GM19455 (cell line): ENCODE measurements around the gene ZNF276.
"Not testable (repeated sequence)": the region's sequence is repeated elsewhere in the genome, so short reads cannot be mapped to it uniquely, and the experiment has no call there.

ENCODE experiments used
- ATAC-seq: cut with Tn5 transposase; IDR thresholded peaks from one replicate; pipeline ENCODE4 v1.9.1; 2021; ENCODE audit not compliant: unreplicated experiment

The ZNF276 gene

DNA sequence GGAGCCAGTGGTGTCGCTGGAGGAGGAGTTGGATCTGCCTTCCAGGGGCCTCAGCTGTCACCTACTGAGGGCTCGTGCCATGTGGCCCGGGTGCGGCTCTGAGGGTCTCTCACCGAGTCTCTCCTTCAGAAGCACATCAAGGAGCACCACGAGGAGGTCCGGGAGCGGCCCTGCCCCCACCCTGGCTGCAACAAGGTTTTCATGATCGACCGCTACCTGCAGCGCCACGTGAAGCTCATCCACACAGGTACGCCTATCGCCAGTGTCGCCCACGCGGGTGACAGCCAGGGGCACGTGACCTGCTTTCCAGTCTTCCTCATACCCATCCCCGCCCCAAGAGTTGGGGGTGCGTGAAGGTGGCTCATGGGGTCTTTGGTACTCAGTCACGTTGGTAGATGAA lies 12.5 kb downstream of the ZNF276 start:
- ATAC-seq: no peak

DNA sequence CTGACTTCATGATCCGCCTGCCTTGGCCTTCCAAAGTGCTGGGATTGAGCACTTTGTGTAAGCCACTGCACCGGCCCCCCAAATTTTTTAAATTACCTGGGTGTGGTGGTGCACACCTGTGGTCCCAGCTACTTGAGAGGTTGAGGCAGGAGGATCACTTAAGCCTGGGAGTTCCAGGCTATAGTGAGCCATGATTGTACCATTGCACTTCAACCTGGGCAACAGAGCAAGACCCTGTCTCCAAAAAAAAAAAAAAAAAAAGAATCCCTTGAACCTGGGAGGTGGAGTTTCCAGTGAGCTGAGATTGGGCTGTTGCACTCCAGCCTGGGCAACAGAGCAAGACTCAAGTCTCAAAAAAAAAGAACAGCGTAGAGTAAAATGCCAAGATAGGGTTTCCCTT lies 15.2 kb downstream of the ZNF276 start:
- ATAC-seq: no peak

DNA sequence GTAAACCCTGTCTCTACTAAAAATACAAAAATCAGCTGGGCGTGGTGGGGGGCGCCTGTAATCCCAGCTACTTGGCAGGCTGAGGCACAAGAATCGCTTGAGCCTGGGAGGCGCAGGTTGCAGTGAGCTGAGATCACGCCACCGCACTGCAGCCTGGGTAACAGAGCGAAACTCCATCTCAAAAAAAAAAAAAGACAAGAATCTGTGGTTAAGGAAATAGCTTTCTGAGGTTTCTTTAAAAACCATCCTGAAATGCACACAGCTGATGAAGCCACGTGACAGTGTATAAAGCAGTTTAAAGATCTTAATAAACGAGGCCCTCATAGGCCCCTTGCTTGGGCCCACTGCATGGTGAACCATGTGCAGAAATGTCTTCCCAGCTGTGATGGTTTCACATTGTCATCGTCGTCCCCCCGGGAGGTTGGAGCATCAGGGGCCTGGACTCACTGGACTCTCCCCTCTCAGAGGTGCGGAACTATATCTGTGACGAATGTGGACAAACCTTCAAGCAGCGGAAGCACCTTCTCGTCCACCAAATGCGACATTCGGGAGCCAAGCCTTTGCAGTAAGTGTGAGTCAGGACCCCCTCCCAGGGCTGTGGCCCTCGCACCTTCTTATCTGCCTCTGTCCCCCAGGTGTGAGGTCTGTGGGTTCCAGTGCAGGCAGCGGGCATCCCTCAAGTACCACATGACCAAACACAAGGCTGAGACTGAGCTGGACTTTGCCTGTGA lies 16.2 kb downstream of the ZNF276 start:
- no peak for ATAC-seq

- ATAC-seq: no peak
Measured at GRCh38 chr16:89738072-89738377, 16.7 kb downstream of the ZNF276 start.

DNA sequence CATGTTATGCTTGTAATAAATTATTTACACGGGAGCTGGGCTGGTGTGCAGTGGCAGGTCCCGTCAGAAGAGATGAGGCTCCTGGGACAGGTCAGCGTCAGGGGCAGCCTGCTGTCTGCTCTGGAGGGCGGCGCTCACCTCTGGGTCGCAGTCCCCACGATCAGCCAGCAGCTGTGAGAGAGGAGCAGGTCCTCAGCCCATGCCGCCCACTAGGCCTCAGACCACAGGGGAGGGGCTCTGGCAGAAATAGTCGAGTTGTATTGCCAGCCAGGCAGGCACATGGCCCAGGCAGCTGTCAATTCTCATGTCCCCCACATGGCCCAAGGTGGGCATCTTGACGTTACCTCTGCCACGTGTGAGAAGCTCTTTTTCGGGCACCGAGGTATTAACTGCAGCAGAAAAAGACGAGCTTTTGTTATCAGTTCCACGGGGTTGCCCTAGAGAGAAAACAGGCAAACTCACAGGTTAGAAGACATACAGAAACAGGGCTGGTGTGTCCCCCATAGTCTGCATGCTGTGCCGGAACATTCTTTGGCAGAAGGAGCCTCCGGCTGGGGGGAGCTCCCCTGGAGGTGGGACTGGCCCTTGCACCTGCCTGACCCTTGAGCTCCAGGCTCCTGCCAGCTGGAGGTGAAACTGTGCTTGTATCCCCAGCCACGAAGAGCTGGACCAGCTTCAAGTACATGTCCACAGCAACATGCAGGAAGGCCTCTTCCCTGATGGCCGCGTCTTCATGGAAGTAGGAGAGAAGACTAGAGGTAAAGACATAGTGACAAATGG lies 17.4 kb downstream of the ZNF276 start:
- no peak for ATAC-seq

DNA sequence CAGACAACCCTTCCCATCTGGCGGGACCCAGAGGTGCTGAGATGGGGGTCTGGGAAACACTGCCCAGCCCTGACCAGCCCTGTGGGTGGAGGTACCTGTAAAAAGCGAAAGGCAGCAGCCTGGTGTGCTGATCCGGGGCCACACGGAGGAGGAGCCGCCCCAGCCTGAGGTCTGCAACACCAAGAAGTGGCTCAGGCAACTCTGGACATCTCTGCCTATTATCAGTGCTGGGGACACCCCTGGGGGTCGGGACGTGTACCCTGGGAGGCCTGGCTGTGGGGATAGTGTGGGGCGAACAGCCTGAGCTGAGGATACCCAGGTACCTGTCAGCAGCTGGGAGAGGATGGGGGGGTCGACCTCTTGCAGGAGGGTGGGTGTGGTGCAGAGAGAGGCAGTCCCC lies 18.0 kb downstream of the ZNF276 start:
- no peak for ATAC-seq

- ATAC-seq: no peak
Measured at GRCh38 chr16:89741342-89742014, 20.1 kb downstream of the ZNF276 start.

- ATAC-seq: no peak
Measured at GRCh38 chr16:89742948-89743347, 21.6 kb downstream of the ZNF276 start.

DNA sequence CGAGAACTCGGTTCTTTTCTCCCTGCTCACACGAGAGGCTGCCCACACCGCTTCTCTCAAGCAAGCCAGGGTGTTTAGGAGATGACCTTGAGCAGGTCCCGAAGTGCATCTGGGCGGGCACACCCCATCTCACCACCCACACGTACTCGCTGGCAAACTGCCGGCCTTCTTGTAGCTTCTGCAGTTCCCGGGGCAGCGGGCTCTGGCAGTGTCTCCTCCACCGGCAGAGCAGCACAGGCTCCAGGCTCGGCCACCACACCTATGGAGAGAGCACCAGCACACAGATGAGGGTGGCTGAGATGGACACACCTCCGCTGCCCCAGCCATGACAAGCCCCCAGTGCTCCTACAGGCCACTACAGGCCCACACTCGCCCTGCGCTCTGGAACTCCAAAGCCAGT lies 23.5 kb downstream of the ZNF276 start:
- no peak for ATAC-seq

DNA sequence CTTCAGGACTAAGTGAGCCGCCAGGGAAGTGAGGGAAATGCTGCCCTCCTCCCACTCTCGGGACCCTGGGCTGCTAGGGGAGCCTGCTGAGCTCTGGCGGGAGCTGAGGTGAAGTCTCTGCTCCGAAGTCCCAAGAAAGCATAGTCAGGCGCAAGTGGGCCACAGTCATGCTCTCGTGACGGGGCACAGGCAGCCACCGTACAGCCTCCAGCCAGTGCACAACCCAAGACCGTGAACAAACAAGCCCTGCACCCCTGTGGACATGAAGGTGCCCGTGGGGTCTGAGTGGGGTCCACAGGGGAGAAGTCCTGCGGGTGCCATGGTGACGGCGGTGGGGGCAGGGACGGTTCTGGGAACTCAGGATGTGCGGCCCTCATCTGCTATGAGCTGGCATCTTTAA lies 24.7 kb downstream of the ZNF276 start:
- ATAC-seq: no peak

DNA sequence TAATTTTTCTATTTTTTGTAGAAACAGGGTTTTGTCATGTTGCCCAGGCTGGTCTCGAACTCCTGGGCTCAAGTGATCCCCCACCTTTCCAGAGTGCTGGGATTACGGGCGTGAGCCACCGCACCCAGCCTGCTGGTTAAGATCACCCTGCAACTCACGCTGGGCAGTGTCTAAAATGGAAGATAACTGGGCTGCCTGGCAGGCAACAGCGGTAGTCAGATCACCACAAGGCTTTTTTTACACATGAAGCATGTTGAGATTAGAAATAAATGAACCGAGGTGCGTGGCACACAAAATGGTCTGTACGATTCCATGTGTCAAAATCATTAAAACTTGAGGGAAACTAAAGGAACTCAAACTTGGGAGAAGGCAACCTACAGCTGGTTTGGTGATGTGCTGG lies 26.7 kb downstream of the ZNF276 start:
- no peak for ATAC-seq

DNA sequence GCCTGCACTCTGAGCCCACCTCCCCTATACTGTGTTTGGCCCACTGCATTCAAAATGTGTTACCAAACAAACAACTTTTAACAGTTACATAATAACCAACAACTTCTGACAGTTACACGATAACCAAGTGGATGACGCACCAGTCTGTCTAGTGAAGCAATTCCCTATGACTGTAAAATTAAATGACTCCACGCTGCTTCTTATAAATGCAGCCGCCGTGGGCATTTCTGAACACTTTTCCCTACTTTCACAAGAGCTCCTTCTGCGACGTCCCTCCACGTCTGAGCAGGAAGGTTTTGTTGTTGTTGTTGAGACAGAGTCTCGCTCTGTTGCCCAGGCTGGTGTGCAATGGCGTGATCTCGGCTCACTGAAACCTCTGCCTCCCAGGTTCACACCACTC lies 27.6 kb downstream of the ZNF276 start:
- no peak for ATAC-seq

DNA sequence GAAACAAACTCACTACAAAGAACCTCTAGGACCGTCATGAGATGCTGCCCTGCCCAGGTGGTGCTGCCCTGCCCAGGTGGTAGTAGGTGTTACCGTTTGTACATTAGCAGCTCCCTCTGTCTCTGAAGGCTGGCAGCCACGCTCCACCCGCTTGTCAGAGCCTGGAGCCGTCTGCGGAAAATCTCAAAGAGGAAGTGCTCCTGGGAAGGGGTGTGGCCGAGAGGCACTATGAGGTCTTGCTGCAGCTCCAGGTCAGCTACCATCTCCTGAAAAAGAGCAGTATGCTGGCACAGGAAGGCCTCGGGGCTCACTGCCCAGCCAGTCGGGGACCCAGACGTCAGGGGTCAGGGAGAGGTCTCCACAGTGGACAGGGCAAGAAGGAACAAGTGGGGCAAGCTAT lies 28.3 kb downstream of the ZNF276 start:
- ATAC-seq: no peak

DNA sequence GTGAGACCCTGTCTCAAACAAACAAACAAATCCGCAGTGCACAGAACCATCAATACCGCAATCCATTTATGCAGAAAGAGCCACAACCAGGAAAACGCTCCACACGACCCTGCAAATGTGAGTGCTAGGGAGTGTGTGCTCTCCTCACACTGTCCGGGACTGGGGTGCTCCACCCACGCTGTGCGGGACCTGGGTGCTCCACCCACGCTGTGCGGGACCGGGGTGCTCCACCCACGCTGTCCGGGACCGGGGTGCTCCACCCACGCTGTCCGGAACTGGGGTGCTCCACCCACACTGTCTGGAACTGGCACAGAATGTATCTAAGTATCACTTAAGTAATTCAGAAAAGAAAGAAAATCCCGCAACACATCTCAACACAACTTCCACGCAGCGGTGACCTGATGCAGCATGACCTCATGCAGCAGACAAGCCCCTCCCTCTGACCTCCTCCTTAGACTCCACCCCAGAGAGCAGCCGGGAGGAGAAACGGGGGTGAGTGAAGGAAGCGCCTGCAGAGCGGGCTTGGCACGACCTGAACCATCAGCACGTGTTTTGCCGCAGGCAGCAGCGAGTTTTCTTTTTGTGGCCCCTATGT lies 38.5 kb downstream of the ZNF276 start:
- ATAC-seq: no peak

DNA sequence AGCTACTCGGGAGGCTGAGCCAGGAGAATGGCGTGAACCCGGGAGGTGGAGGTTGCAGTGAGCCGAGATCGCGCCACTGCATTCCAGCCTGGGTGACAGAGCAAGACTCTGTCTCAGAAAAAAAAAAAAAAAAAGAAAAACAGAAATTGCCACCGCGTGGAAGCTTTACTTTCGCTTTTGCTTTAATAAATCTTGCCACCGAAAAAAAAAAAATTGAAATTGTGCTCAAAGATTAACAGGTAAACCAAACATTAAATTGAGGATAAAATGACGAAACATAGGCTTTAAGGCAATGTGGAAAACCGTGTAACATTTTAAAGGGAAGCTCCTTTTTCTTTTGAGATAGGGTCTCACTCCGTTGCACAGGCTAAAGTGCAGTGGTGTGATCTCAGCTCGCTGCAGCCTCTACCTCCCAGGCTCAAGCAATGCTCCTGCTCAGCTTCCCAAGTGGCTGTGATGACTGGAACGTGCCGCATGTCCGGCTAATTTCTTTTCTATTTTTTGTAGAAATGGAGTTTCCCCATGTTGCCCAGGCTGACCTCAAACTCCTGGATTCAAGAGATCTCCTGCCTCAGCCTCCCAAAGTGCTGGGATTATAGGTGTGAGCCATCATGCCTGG lies 40.1 kb downstream of the ZNF276 start:
- no peak for ATAC-seq

DNA sequence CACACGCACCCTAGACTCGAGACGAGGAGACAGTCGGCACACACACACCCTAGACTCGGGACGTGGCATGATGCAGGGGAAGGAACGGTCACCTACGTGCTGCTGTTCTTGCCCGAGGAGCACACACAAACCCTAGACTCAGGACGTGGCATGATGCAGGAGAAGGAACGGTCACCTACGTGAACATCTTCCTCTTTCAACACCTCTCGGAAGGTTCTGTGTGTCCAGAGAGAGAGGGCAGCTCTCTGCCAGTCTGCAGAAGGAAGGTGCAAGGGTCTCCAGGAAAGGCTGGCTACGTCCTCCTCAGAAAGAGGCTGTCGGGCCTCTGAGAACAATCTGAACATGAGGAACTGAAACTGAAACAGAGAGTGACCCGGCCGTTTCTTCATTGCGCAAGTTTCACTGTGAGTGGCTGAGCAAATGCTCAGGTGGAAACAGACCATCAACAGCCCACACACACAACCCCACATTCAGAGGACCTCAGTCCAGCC lies 43.4 kb downstream of the ZNF276 start:
- peak; percentile 89 for ATAC-seq

DNA sequence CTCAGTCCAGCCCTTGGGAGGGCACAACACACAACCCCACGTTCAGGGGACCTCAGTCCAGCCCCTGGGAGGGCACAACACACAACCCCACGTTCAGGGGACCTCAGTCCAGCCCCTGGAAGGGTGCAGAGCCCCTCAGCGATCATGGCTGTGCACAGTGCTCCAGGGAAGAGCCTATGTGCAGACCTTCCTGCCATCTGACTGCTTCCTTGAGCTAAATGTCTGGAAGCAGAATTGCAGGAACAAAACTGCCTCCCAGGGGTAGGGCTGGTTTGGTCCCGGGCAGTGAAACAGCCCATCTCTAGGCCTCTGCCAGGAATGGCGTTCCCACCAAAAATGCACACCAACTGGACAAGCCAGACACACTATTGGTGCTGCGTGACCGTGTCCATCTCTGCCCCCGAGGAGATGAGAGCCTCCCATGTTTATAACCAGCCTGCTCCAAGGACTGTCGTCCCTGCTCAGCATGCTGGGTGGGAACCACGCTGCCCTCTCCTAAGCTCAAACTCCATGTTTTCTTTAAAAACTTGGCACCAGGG lies 44.0 kb downstream of the ZNF276 start:
- peak; percentile 10 for ATAC-seq

DNA sequence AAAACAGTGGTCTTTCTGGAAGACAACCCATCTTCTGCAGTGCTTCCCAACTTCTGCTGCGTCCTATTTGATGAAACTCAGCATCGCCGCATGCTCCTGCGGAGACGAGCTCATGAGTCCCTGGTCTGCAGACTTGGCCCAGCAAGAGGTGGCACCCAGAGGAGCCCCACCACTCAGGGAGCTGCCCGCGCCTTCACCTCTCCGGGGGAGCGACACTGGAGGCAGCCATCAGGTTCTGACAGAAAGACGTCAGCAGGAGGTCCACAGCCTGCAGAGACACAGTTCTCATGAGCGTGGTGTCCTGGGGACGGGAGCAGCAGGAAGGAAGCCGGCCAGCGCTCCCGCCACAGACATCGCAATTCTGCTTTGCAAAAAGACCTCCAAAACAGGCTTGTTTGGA lies 49.0 kb downstream of the ZNF276 start:
- ATAC-seq: no peak

DNA sequence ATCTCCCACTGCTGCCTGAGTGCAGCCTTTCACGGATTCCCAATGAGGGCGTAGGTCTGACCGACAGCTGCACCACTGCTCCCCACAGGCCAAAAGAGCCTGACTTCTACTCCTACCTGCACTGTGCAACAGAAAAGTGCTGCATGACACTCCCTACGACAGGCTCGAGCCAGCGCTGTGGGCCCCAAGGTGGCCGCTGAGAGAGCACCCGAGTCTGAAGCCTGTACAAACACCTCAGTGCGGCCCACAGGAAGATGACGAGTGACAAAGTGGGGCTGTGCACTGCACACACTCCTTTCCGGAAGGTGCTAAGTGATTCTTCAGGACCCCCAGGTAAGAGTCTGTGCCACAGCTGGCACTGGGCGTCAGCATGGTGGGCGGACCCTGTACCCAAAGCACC lies 53.9 kb downstream of the ZNF276 start:
- no peak for ATAC-seq

GRCh38 chr16:89778211-89778610 lies 56.9 kb downstream of the ZNF276 start:
- not testable (repeated sequence) for ATAC-seq
